Kasumi-1 (cell line): ENCODE results near the gene CUL4A.
"Not testable (repeated sequence)": the region's sequence is repeated elsewhere in the genome, so short reads cannot be mapped to it uniquely, and the experiment has no call there.

Source experiments
- DNase-seq, 2 experiments: peaks; one replicate each; lab custom pipeline; 2025; lab: John Stamatoyannopoulos, UW

Gene CUL4A

GRCh38 chr13:113292021-113292862, 82.8 kb downstream of the CUL4A start:
- peak in 1 of 2 experiments; percentile 15 for DNase-seq

GRCh38 chr13:113293686-113294085, 84.3 kb downstream of the CUL4A start:
- no peak for DNase-seq

- DNase-seq = no peak
Observed at GRCh38 chr13:113295776-113296175, 86.4 kb downstream of the CUL4A start.

- DNase-seq = peak; percentile 85 to 88
Observed at GRCh38 chr13:113296823-113297369, 87.5 kb downstream of the CUL4A start, which contains the start of gene LAMP1. LAMP1 (plus strand) TSS chr13:113297239; CDS start chr13:113297435, 196 bp downstream.

GRCh38 chr13:113297370-113298042, 88.1 kb downstream of the CUL4A start:
- no peak for DNase-seq

GRCh38 chr13:113298043-113298945, 88.9 kb downstream of the CUL4A start:
- peak; percentile 20 to 31 for DNase-seq

- no peak for DNase-seq
Observed at GRCh38 chr13:113299951-113300350, 90.5 kb downstream of the CUL4A start.

- no peak for DNase-seq
Observed at GRCh38 chr13:113302986-113303385, 93.6 kb downstream of the CUL4A start.

- DNase-seq = no peak
Observed at GRCh38 chr13:113304121-113304520, 94.7 kb downstream of the CUL4A start.

- DNase-seq = no peak
Observed at GRCh38 chr13:113305208-113305607, 95.8 kb downstream of the CUL4A start.

- no peak for DNase-seq
Observed at GRCh38 chr13:113307491-113307890, 98.1 kb downstream of the CUL4A start.

- DNase-seq = no peak
Observed at GRCh38 chr13:113309473-113309872, 100.1 kb downstream of the CUL4A start.

GRCh38 chr13:113314112-113314511, 104.7 kb downstream of the CUL4A start:
- DNase-seq = not testable (repeated sequence)

GRCh38 chr13:113314895-113315470, 105.6 kb downstream of the CUL4A start:
- not testable (repeated sequence) for DNase-seq

GRCh38 chr13:113315992-113316391, 106.6 kb downstream of the CUL4A start:
- DNase-seq = no peak
